GM19193 (cell line): ENCODE results near the gene H19.

ENCODE experiments used
- POLR2A ChIP-seq: IDR thresholded peaks from 4 replicates; pipeline ENCODE4 v1.6.1; 2011; ENCODE audit not compliant: insufficient read depth, insufficient read length; ENCODE audit errors: extremely low read depth

The H19 gene

GRCh38 chr11:1992111-1992510 is 5.5 kb downstream of the H19 start:
- no peak for TF ChIP-seq POLR2A

GRCh38 chr11:1990872-1991578 is 6.6 kb downstream of the H19 start:
- TF ChIP-seq POLR2A = no peak

- TF ChIP-seq POLR2A = no peak
These were observed 7.7 kb downstream of the H19 start for GRCh38 chr11:1989953-1990352.

GRCh38 chr11:1988667-1989317 is 8.8 kb downstream of the H19 start:
- no peak for TF ChIP-seq POLR2A

GRCh38 chr11:1988174-1988573 is 9.5 kb downstream of the H19 start:
- no peak for TF ChIP-seq POLR2A

GRCh38 chr11:1987024-1987423 is 10.6 kb downstream of the H19 start:
- TF ChIP-seq POLR2A = no peak

GRCh38 chr11:1983601-1983961 is 14.1 kb downstream of the H19 start:
- no peak for TF ChIP-seq POLR2A

GRCh38 chr11:1982873-1983600 is 14.6 kb downstream of the H19 start:
- no peak for TF ChIP-seq POLR2A

- TF ChIP-seq POLR2A = no peak
These were observed 18.0 kb downstream of the H19 start for GRCh38 chr11:1979607-1980006.

GRCh38 chr11:1978720-1979473 is 18.7 kb downstream of the H19 start:
- no peak for TF ChIP-seq POLR2A

GRCh38 chr11:1975185-1975584 is 22.5 kb downstream of the H19 start:
- no peak for TF ChIP-seq POLR2A

GRCh38 chr11:1970956-1971355 is 26.7 kb downstream of the H19 start:
- no peak for TF ChIP-seq POLR2A

- TF ChIP-seq POLR2A = no peak
These were observed 27.9 kb downstream of the H19 start for GRCh38 chr11:1969776-1970175.

GRCh38 chr11:1969035-1969434 is 28.6 kb downstream of the H19 start:
- no peak for TF ChIP-seq POLR2A

GRCh38 chr11:1968454-1969002 is 29.1 kb downstream of the H19 start:
- no peak for TF ChIP-seq POLR2A
